ENCODE data around the gene SCFD2.

Gene SCFD2

GRCh38 chr4:52866734-52867133, 499.1 kb downstream of the SCFD2 start:
- DNase-seq (ENCODE audit: low read depth in 1 of 2, low spot score in 1 of 2), result no peak

GRCh38 chr4:52865300-52865699, 500.6 kb downstream of the SCFD2 start:
- DNase-seq (ENCODE audit: low read depth in 1 of 2, low spot score in 1 of 2), result no peak

GRCh38 chr4:52864793-52865192, 501.1 kb downstream of the SCFD2 start:
- no peak for DNase-seq (ENCODE audit: low read depth in 1 of 2, low spot score in 1 of 2)

- DNase-seq (ENCODE audit: low read depth in 1 of 2, low spot score in 1 of 2), result no peak
These were observed 502.5 kb downstream of the SCFD2 start for GRCh38 chr4:52863324-52863723.

GRCh38 chr4:52862639-52863161, 503.2 kb downstream of the SCFD2 start:
- no peak for DNase-seq (ENCODE audit: low read depth in 1 of 2, low spot score in 1 of 2)

- DNase-seq (ENCODE audit: low read depth in 1 of 2, low spot score in 1 of 2), result peak; percentile 73 to 78
These were observed 503.8 kb downstream of the SCFD2 start, which contains the start of gene RASL11B for GRCh38 chr4:52861879-52862616. Gene RASL11B, plus strand, starts transcription at chr4:52862317. Its CDS starts 191 bp downstream, at chr4:52862508.

- DNase-seq (ENCODE audit: low read depth in 1 of 2, low spot score in 1 of 2), result no peak
These were observed 504.6 kb downstream of the SCFD2 start for GRCh38 chr4:52861171-52861823.

GRCh38 chr4:52860361-52860760, 505.5 kb downstream of the SCFD2 start:
- no peak for DNase-seq (ENCODE audit: low read depth in 1 of 2, low spot score in 1 of 2)

- no peak for DNase-seq (ENCODE audit: low read depth in 1 of 2, low spot score in 1 of 2)
These were observed 509.1 kb downstream of the SCFD2 start for GRCh38 chr4:52856801-52857200.

- DNase-seq (ENCODE audit: low read depth in 1 of 2, low spot score in 1 of 2), result no peak
These were observed 512.5 kb downstream of the SCFD2 start for GRCh38 chr4:52853351-52853750.

- no peak for DNase-seq (ENCODE audit: low read depth in 1 of 2, low spot score in 1 of 2)
These were observed 513.1 kb downstream of the SCFD2 start for GRCh38 chr4:52852711-52853110.

- no peak for DNase-seq (ENCODE audit: low read depth in 1 of 2, low spot score in 1 of 2)
These were observed 513.8 kb downstream of the SCFD2 start for GRCh38 chr4:52852041-52852440.

GRCh38 chr4:52850406-52851124, 515.3 kb downstream of the SCFD2 start:
- no peak for DNase-seq (ENCODE audit: low read depth in 1 of 2, low spot score in 1 of 2)

GRCh38 chr4:52848254-52848653, 517.6 kb downstream of the SCFD2 start:
- DNase-seq (ENCODE audit: low read depth in 1 of 2, low spot score in 1 of 2), result no peak

GRCh38 chr4:52846502-52846901, 519.4 kb downstream of the SCFD2 start:
- no peak for DNase-seq (ENCODE audit: low read depth in 1 of 2, low spot score in 1 of 2)

GRCh38 chr4:52844596-52844995, 521.3 kb downstream of the SCFD2 start:
- DNase-seq (ENCODE audit: low read depth in 1 of 2, low spot score in 1 of 2), result no peak

- no peak for DNase-seq (ENCODE audit: low read depth in 1 of 2, low spot score in 1 of 2)
These were observed 521.9 kb downstream of the SCFD2 start for GRCh38 chr4:52843958-52844357.

GRCh38 chr4:52843351-52843750, 522.5 kb downstream of the SCFD2 start:
- DNase-seq (ENCODE audit: low read depth in 1 of 2, low spot score in 1 of 2), result no peak

GRCh38 chr4:52842792-52843191, 523.1 kb downstream of the SCFD2 start:
- DNase-seq (ENCODE audit: low read depth in 1 of 2, low spot score in 1 of 2), result no peak

- no peak for DNase-seq (ENCODE audit: low read depth in 1 of 2, low spot score in 1 of 2)
These were observed 524.0 kb downstream of the SCFD2 start for GRCh38 chr4:52841682-52842456.

Measured in activated CD4-positive, alpha-beta T cell treated with anti-CD3 and anti-CD28 coated beads, Interleukin-2, amount 50 U/mL, for 24 hours (primary cell).